A673 (cell line): Measurements from ENCODE around the gene TMSB4Y. TPM values are rescaled to one million over a fixed set of nuclear protein-coding genes. Genes with fewer than 3 reads are reported as not detected.

Experiments used
- BruUV-seq: library from RNA; stranded (reverse); fragments of 400-500 nt; replicated peaks from 2 replicates; lab custom pipeline; 2021; lab: Mats Ljungman, UMichigan
- CTCF ChIA-PET: fragments of 300-600 bp; sonication (Branson Sonifier 250); formaldehyde crosslinking; loops from one replicate; lab custom pipeline; 2022; ENCODE audit warnings: antibody characterized with exemption; lab: Charles Lee
- POLR2A ChIA-PET: fragments of 300-600 bp; sonication (Branson Sonifier 250); formaldehyde crosslinking; loops from one replicate; lab custom pipeline; 2022; ENCODE audit warnings: antibody characterized with exemption; ENCODE audit not compliant: low non-redundant PET; lab: Charles Lee
- DNase-seq: peaks from one replicate; pipeline ENCODE4 v3.0.0-alpha.2; 2015; ENCODE audit warnings: low spot score
- H3K27ac ChIP-seq: fragments of 200-600 bp; sonication (generic); 2 replicates; pipeline ENCODE4 v1.5.1; 2016; ENCODE audit warnings: mixed run types, low read depth, mild to moderate bottlenecking, mixed read lengths, antibody characterized with exemption, low read length; ENCODE audit not compliant: poor library complexity, severe bottlenecking
- H3K27me3 ChIP-seq: fragments of 200-600 bp; sonication (generic); replicated peaks from 2 replicates; pipeline ENCODE4 v1.6.1; 2017; ENCODE audit warnings: mixed run types, low read depth, mild to moderate bottlenecking, mixed read lengths, antibody characterized with exemption, low read length; ENCODE audit not compliant: insufficient read depth, poor library complexity
- H3K36me3 ChIP-seq: fragments of 200-600 bp; sonication (generic); 2 replicates; pipeline ENCODE4 v1.6.1; 2016; ENCODE audit warnings: mixed run types, mild to moderate bottlenecking, mixed read lengths, antibody characterized with exemption, low read length; ENCODE audit not compliant: insufficient read depth, poor library complexity, severe bottlenecking
- H3K4me1 ChIP-seq: fragments of 200-600 bp; sonication (generic); 2 replicates; pipeline ENCODE4 v1.6.1; 2017; ENCODE audit warnings: mixed run types, mild to moderate bottlenecking, mixed read lengths, antibody characterized with exemption, low read length; ENCODE audit not compliant: insufficient read depth, poor library complexity, severe bottlenecking
- H3K4me3 ChIP-seq: fragments of 200-600 bp; sonication (generic); 2 replicates; pipeline ENCODE4 v1.5.1; 2016; ENCODE audit warnings: low read depth, mixed run types, mild to moderate bottlenecking, mixed read lengths, low read length; ENCODE audit not compliant: poor library complexity, severe bottlenecking
- H3K9me3 ChIP-seq: fragments of 200-600 bp; sonication (generic); 2 replicates; pipeline ENCODE4 v1.6.1; 2016; ENCODE audit warnings: mixed run types, low read depth, mild to moderate bottlenecking, mixed read lengths, antibody characterized with exemption, low read length; ENCODE audit not compliant: poor library complexity, severe bottlenecking
- EZH2 ChIP-seq: fragments of 200-600 bp; sonication (generic); IDR thresholded peaks from 2 replicates; pipeline ENCODE4 v1.6.1; 2017; ENCODE audit warnings: borderline replicate concordance, low read depth, mild to moderate bottlenecking, mixed read lengths, antibody characterized with exemption, low read length; ENCODE audit not compliant: poor library complexity, severe bottlenecking
- intact Hi-C: fragments of 100-400 bp; cut with micrococcal nuclease; formaldehyde crosslinking; loops from one replicate; pipeline ENCODE4 v1.10.0; 2022; ENCODE audit not compliant: unreplicated experiment
- total RNA-seq: library from RNA; stranded (reverse); gene quantifications from 2 replicates; pipeline ENCODE4 v1.2.3, GENCODE V29; 2021
- TF ChIP-seq, protein P1 (sequence below): fragments of 300-800, 200-600 bp; sonication (generic); conservative IDR thresholded peaks from 2 replicates; pipeline ENCODE4 v1.5.1; 2017; ENCODE audit warnings: low read depth, mild to moderate bottlenecking, antibody characterized with exemption, low read length, moderate library complexity, mixed read lengths

Gene TMSB4Y
- total RNA-seq, 1 experiment from 2014 or later: not detected

DNA sequence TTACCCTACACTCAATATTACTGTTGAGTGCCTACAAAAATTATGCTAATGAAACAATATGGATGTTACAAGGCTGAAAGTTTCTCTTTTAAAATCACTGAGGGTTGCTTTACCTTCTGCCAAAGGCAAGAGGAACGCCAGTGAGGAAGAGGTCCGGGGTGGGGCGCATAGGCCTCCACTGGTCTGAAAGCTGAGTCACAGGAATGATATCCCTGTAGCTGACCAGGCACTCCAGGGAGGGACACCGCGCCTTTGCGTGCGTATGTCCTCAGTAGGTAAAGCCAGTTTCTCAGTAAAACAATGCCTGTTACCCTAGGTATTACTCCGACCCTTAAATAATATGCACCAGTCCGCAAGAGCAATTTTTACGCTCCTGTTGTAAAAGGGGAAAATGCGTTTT, 1.4 kb upstream of the TMSB4Y start:
- Histone ChIP-seq H3K4me3 (no peak overlapping the region), H3K36me3 (no peaks in the 10 kb centered on the region), H3K4me1 (no peaks in the 10 kb centered on the region), H3K9me3 (no peaks in the 10 kb centered on the region), H3K27ac (no peak overlapping the region), H3K27me3 (no peaks in the 10 kb centered on the region)
- no peak for DNase-seq
- TF ChIP-seq, protein P1, sequence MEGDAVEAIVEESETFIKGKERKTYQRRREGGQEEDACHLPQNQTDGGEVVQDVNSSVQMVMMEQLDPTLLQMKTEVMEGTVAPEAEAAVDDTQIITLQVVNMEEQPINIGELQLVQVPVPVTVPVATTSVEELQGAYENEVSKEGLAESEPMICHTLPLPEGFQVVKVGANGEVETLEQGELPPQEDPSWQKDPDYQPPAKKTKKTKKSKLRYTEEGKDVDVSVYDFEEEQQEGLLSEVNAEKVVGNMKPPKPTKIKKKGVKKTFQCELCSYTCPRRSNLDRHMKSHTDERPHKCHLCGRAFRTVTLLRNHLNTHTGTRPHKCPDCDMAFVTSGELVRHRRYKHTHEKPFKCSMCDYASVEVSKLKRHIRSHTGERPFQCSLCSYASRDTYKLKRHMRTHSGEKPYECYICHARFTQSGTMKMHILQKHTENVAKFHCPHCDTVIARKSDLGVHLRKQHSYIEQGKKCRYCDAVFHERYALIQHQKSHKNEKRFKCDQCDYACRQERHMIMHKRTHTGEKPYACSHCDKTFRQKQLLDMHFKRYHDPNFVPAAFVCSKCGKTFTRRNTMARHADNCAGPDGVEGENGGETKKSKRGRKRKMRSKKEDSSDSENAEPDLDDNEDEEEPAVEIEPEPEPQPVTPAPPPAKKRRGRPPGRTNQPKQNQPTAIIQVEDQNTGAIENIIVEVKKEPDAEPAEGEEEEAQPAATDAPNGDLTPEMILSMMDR: no peak
- no peak for TF ChIP-seq EZH2
- ChIA-PET POLR2A (no interaction called here), CTCF (no interaction called here)
- intact Hi-C loops: no loop called here
- BruUV-seq: no TSS peak

DNA sequence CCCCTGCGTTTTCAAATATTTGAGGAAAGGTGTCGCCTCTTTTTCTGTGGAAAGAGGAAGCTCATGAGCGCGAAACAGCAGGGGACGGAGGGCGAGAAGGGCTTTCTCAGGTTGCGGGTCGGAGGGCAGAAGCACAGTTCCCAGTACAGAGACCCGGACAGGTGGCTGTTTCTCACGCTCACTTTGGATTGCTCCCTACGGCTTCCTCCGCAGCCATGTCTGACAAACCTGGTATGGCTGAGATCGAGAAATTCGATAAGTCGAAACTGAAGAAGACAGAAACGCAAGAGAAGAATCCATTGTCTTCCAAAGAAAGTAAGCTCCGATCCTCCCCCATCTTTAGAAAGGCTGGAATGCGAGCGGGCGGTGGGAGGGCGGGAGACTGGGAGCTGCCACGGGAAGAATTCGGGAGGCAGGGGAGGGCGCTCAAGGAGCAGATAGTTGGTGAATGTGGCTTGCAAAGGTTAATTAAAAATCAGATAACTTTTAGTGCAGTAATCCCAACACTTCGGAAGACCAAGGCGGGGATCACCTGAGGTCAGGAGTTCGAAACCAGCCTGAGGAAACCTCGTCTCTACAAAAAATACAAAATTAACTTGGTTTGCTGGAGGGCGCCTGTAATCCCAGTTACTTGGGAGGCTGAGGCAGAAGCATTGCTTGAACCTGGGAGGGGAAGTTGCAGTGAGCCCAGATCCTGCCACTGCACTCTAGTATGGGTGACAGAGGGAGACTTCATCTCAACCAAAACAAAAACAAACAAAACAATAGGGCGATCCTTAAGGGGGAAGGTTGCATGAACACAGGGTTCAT, 627 bp downstream of the TMSB4Y start:
- no peaks in the 10 kb centered on the region for H3K36me3 ChIP-seq
- DNase-seq: no peak
- ChIA-PET POLR2A (no interaction called here), CTCF (no interaction called here)
- H3K4me3 ChIP-seq: no peak overlapping the region
- H3K27me3 ChIP-seq: no peaks in the 10 kb centered on the region
- H3K4me1 ChIP-seq: no peaks in the 10 kb centered on the region
- H3K27ac ChIP-seq: no peak overlapping the region
- TF ChIP-seq, protein P1: no peak
- no peak for TF ChIP-seq EZH2
- no TSS peak for BruUV-seq
- intact Hi-C loops: no loop called here
- H3K9me3 ChIP-seq: no peaks in the 10 kb centered on the region

DNA sequence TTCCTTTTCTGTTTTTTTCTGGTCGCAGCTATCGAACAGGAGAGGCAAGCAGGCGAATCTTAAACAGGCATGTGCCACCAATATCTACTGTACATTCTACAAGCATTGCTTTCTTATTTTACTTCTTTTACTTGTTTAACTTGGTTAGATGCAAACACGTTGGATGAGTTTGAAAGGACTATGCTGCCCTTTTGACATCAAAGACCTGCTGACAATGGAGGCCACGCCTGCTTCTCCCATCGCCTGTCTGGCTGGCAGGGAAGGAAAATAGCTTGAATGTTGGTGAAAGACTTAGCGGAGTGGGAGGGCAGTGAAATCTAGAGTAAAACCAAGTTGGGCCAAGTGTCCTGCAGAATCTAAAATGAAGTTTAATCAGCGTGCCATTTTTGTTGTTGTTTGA, 1.5 kb downstream of the TMSB4Y start:
- TF ChIP-seq EZH2: no peak
- TF ChIP-seq, protein P1: no peak
- no TSS peak for BruUV-seq
- H3K27me3 ChIP-seq: no peaks in the 10 kb centered on the region
- H3K4me3 ChIP-seq: no peak overlapping the region
- ChIA-PET CTCF (no interaction called here), POLR2A (no interaction called here)
- intact Hi-C loops: no loop called here
- H3K27ac ChIP-seq: no peak overlapping the region
- no peak for DNase-seq
- no peaks in the 10 kb centered on the region for H3K9me3 ChIP-seq
- no peaks in the 10 kb centered on the region for H3K36me3 ChIP-seq
- H3K4me1 ChIP-seq: no peaks in the 10 kb centered on the region
